Measurements from ENCODE around the gene TGFA.

The TGFA gene

GRCh38 chr2:70463997-70464396, 89.6 kb downstream of the TGFA start:
- H3K4me1 ChIP-seq (ENCODE audit: control insufficient read depth in 1 of 2, insufficient read depth in 1 of 2, low read depth in 1 of 2, low read length in 1 of 2) = no peaks in the 10 kb centered on the region
- no peak overlapping the region for H3K4me3 ChIP-seq (ENCODE audit: low read depth in 1 of 2, low read length in 1 of 2)
- no peaks in the 10 kb centered on the region for H3K27me3 ChIP-seq
- peaks cover 51% of the 10 kb centered on the region for H3K36me3 ChIP-seq
- no peak for TF ChIP-seq CTCF (IDR thresholded peaks at IDR 0.05)
- no peaks in the 10 kb centered on the region for H3K9me3 ChIP-seq
- H3K27ac ChIP-seq = no peak overlapping the region

GRCh38 chr2:70463581-70463980, 90.0 kb downstream of the TGFA start:
- H3K36me3 ChIP-seq = peaks cover 51% of the 10 kb centered on the region
- no peaks in the 10 kb centered on the region for H3K27me3 ChIP-seq
- no peak overlapping the region for H3K4me3 ChIP-seq (ENCODE audit: low read depth in 1 of 2, low read length in 1 of 2)
- H3K9me3 ChIP-seq = no peaks in the 10 kb centered on the region
- H3K4me1 ChIP-seq (ENCODE audit: control insufficient read depth in 1 of 2, insufficient read depth in 1 of 2, low read depth in 1 of 2, low read length in 1 of 2) = no peaks in the 10 kb centered on the region
- TF ChIP-seq CTCF (IDR thresholded peaks at IDR 0.05) = no peak
- no peak overlapping the region for H3K27ac ChIP-seq

GRCh38 chr2:70461981-70462876, 91.4 kb downstream of the TGFA start:
- no peaks in the 10 kb centered on the region for H3K27me3 ChIP-seq
- no peak for TF ChIP-seq CTCF (IDR thresholded peaks at IDR 0.05)
- no peak overlapping the region for H3K27ac ChIP-seq
- H3K4me1 ChIP-seq (ENCODE audit: control insufficient read depth in 1 of 2, insufficient read depth in 1 of 2, low read depth in 1 of 2, low read length in 1 of 2) = no peaks in the 10 kb centered on the region
- no peaks in the 10 kb centered on the region for H3K9me3 ChIP-seq
- no peak overlapping the region for H3K4me3 ChIP-seq (ENCODE audit: low read depth in 1 of 2, low read length in 1 of 2)
- H3K36me3 ChIP-seq = peaks cover 51% of the 10 kb centered on the region

GRCh38 chr2:70461414-70461813, 92.2 kb downstream of the TGFA start:
- Histone ChIP-seq H3K4me1 (ENCODE audit: control insufficient read depth in 1 of 2, insufficient read depth in 1 of 2, low read depth in 1 of 2, low read length in 1 of 2) (no peaks in the 10 kb centered on the region), H3K27ac (no peak overlapping the region), H3K36me3 (peaks cover 56% of the 10 kb centered on the region), H3K27me3 (no peaks in the 10 kb centered on the region), H3K9me3 (no peaks in the 10 kb centered on the region), H3K4me3 (ENCODE audit: low read depth in 1 of 2, low read length in 1 of 2) (no peak overlapping the region)
- TF ChIP-seq CTCF (IDR thresholded peaks at IDR 0.05) = no peak

- H3K4me1 ChIP-seq (ENCODE audit: control insufficient read depth in 1 of 2, insufficient read depth in 1 of 2, low read depth in 1 of 2, low read length in 1 of 2) = peaks cover 8% of the 10 kb centered on the region in 2 experiments
- no peak overlapping the region for H3K27ac ChIP-seq
- H3K27me3 ChIP-seq = no peaks in the 10 kb centered on the region
- H3K4me3 ChIP-seq (ENCODE audit: low read depth in 1 of 2, low read length in 1 of 2) = no peak overlapping the region
- peaks cover 65% of the 10 kb centered on the region for H3K36me3 ChIP-seq
- H3K9me3 ChIP-seq = no peaks in the 10 kb centered on the region
- TF ChIP-seq CTCF (IDR thresholded peaks at IDR 0.05) = no peak
Observed at GRCh38 chr2:70460333-70460732, 93.3 kb downstream of the TGFA start.

All from neutrophil (primary cell).